Panc1 (cell line): ENCODE results near the gene WDR48. TPM values are rescaled to one million over a fixed set of nuclear protein-coding genes. Genes with fewer than 3 reads are reported as not detected.

Source experiments
- ATAC-seq: fragments of 200-7000 bp; cut with Tn5 transposase; 2 replicates; pipeline ENCODE4 v1.9.1; 2020; ENCODE audit warnings: mild to moderate bottlenecking, moderate library complexity
- BruUV-seq: library from RNA; stranded (reverse); fragments of 400-500 nt; replicated peaks from 2 replicates; lab custom pipeline; 2021; lab: Mats Ljungman, UMichigan
- CTCF ChIA-PET: fragments of 300-600 bp; sonication (Branson Sonifier 250); formaldehyde crosslinking; loops from one replicate; lab custom pipeline; 2022; ENCODE audit warnings: antibody characterized with exemption; lab: Charles Lee
- POLR2A ChIA-PET: fragments of 300-600 bp; sonication (Branson Sonifier 250); formaldehyde crosslinking; loops from one replicate; lab custom pipeline; 2022; ENCODE audit warnings: antibody characterized with exemption; lab: Charles Lee
- DNase-seq: peaks from one replicate; pipeline ENCODE4 v3.0.0-alpha.2; 2010; ENCODE audit warnings: low read depth, low spot score
- H3K27ac ChIP-seq: 2 replicates; pipeline ENCODE4 v1.5.1; 2011; ENCODE audit warnings: mild to moderate bottlenecking, low read length, inconsistent platforms
- H3K27me3 ChIP-seq: fragments of 200-500 bp; sonication (Bioruptor generic); 2 replicates; pipeline ENCODE4 v1.6.0; 2014; ENCODE audit warnings: low read length, inconsistent platforms; ENCODE audit not compliant: control insufficient read depth, insufficient read depth
- H3K36me3 ChIP-seq: fragments of 200-500 bp; sonication (Bioruptor generic); 2 replicates; pipeline ENCODE4 v1.5.1; 2014; ENCODE audit warnings: inconsistent platforms, mild to moderate bottlenecking, low read length, moderate library complexity; ENCODE audit not compliant: control insufficient read depth, insufficient read depth
- H3K4me1 ChIP-seq: 2 replicates; pipeline ENCODE4 v1.5.1; 2011; ENCODE audit warnings: inconsistent platforms, mild to moderate bottlenecking, low read length, moderate library complexity; ENCODE audit not compliant: control insufficient read depth, insufficient read depth
- H3K4me3 ChIP-seq, 2 experiments: 2 replicates each; pipeline ENCODE4 v1.5.1; 2011 to 2012; ENCODE audit warnings: low read depth in 2 of 2, low read length in 2 of 2, mild to moderate bottlenecking in 2 of 2, inconsistent platforms in 1 of 2, moderate library complexity in 1 of 2
- H3K9me3 ChIP-seq: fragments of 200-500 bp; sonication (Bioruptor generic); 2 replicates; pipeline ENCODE4 v1.5.1; 2014; ENCODE audit warnings: low read depth, mild to moderate bottlenecking, inconsistent platforms, low read length, moderate library complexity; ENCODE audit not compliant: control insufficient read depth, insufficient read depth
- POLR2AphosphoS5 ChIP-seq: IDR thresholded peaks from 2 replicates; pipeline ENCODE4 v1.6.1; 2012; ENCODE audit warnings: mild to moderate bottlenecking, low read depth, low read length, moderate library complexity
- SIN3A ChIP-seq: IDR thresholded peaks from 2 replicates; pipeline ENCODE4 v1.6.1; 2012; ENCODE audit warnings: low read depth, mild to moderate bottlenecking, low read length, moderate library complexity, borderline replicate concordance; ENCODE audit not compliant: insufficient read depth
- TCF7L2 ChIP-seq: IDR thresholded peaks from 2 replicates; pipeline ENCODE4 v1.6.1; 2011; ENCODE audit warnings: mild to moderate bottlenecking, low read depth, low read length, inconsistent platforms
- in situ Hi-C: cut with HindIII; loops from 2 replicates; pipeline ENCODE4 v1.10.0; 2016; ENCODE audit warnings: low sequenced_read_pairs, low pct_unique_long_range_greater_than_20kb
- intact Hi-C: fragments of 100-400 bp; cut with micrococcal nuclease; formaldehyde crosslinking; loops from one replicate; pipeline ENCODE4 v1.10.0; 2022; ENCODE audit not compliant: unreplicated experiment
- microRNA-seq: library from miRNA; unstranded; fragments of <30 nt; microRNA quantifications from one replicate; pipeline ENCODE4 v1.1.0, GENCODE V29; 2020; ENCODE audit not compliant: unreplicated experiment
- total RNA-seq: library from RNA; stranded (reverse); gene quantifications from one replicate; pipeline ENCODE4 v1.2.1, GENCODE V29; 2021; ENCODE audit not compliant: unreplicated experiment
- TF ChIP-seq, protein P1 (sequence below): fragments of 450-650 bp; IDR thresholded peaks from 2 replicates; pipeline ENCODE4 v1.5.1; 2017; ENCODE audit warnings: mild to moderate bottlenecking
- TF ChIP-seq, protein P2 (sequence below), 2 experiments: IDR thresholded peaks; 2 replicates each; pipeline ENCODE4 v1.6.1; 2011 to 2012; ENCODE audit warnings: low read depth in 2 of 2, control low read depth in 1 of 2, low read length in 1 of 2, mild to moderate bottlenecking in 1 of 2, moderate library complexity in 1 of 2; ENCODE audit not compliant: insufficient read depth in 1 of 2

WDR48 gene
- total RNA-seq, 1 experiment from 2014 or later = 15.7 TPM

DNA sequence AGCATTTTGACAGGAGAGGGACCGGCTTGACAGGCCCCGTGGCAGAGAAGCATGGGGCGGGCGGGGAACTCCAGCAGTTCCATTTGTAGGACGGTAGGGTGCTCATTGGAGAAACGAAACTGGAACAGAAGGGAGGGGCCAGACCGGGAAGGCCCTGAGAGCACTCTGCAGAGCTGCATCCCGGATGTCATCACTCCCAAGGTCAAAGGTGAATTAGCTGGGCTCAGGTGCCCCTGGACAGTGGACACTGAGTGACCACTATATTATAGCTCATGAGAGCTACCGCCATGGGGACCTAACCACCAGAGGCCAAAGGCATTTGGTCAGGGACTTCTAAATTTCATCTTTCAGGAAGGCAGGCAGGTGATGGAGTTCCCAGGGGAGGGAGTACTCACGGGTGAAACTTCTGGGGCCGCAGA, 94.3 kb downstream of the WDR48 start:
- intact Hi-C loops (no loop called here), in situ Hi-C loops (no loop called here)
- CTCF ChIA-PET = interaction anchor here (1.2 kb wide), 1 partner anchor 20 kb away, joined by 3 read pairs; no protein-coding TSS in a partner anchor
- no TSS peak for BruUV-seq
- H3K4me3 ChIP-seq = no peak overlapping the region
- no peaks in the 10 kb centered on the region for H3K9me3 ChIP-seq
- POLR2A ChIA-PET = no interaction called here
- no peak overlapping the region for H3K27ac ChIP-seq
- TF ChIP-seq TCF7L2 (no peak), SIN3A (no peak), POLR2AphosphoS5 (no peak)
- TF ChIP-seq, protein P1, sequence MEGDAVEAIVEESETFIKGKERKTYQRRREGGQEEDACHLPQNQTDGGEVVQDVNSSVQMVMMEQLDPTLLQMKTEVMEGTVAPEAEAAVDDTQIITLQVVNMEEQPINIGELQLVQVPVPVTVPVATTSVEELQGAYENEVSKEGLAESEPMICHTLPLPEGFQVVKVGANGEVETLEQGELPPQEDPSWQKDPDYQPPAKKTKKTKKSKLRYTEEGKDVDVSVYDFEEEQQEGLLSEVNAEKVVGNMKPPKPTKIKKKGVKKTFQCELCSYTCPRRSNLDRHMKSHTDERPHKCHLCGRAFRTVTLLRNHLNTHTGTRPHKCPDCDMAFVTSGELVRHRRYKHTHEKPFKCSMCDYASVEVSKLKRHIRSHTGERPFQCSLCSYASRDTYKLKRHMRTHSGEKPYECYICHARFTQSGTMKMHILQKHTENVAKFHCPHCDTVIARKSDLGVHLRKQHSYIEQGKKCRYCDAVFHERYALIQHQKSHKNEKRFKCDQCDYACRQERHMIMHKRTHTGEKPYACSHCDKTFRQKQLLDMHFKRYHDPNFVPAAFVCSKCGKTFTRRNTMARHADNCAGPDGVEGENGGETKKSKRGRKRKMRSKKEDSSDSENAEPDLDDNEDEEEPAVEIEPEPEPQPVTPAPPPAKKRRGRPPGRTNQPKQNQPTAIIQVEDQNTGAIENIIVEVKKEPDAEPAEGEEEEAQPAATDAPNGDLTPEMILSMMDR = no peak
- TF ChIP-seq, protein P2, sequence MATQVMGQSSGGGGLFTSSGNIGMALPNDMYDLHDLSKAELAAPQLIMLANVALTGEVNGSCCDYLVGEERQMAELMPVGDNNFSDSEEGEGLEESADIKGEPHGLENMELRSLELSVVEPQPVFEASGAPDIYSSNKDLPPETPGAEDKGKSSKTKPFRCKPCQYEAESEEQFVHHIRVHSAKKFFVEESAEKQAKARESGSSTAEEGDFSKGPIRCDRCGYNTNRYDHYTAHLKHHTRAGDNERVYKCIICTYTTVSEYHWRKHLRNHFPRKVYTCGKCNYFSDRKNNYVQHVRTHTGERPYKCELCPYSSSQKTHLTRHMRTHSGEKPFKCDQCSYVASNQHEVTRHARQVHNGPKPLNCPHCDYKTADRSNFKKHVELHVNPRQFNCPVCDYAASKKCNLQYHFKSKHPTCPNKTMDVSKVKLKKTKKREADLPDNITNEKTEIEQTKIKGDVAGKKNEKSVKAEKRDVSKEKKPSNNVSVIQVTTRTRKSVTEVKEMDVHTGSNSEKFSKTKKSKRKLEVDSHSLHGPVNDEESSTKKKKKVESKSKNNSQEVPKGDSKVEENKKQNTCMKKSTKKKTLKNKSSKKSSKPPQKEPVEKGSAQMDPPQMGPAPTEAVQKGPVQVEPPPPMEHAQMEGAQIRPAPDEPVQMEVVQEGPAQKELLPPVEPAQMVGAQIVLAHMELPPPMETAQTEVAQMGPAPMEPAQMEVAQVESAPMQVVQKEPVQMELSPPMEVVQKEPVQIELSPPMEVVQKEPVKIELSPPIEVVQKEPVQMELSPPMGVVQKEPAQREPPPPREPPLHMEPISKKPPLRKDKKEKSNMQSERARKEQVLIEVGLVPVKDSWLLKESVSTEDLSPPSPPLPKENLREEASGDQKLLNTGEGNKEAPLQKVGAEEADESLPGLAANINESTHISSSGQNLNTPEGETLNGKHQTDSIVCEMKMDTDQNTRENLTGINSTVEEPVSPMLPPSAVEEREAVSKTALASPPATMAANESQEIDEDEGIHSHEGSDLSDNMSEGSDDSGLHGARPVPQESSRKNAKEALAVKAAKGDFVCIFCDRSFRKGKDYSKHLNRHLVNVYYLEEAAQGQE (IDR thresholded peaks at IDR 0.05; ENCODE audit: insufficient read depth in 1 of 2, low read depth in 2 of 2, low read length in 1 of 2) = no peak
- H3K4me1 ChIP-seq = peaks cover 47% of the 10 kb centered on the region
- no peaks in the 10 kb centered on the region for H3K27me3 ChIP-seq
- no peaks in the 10 kb centered on the region; the same call in 1 of the 2 replicates for H3K36me3 ChIP-seq
- no peak for ATAC-seq
- DNase-seq = no peak

Small RNA genes within 50 kb of the gene (microRNA-seq; reads per million reads assigned to microRNA genes)
- gene MIR6822 = 1.6 reads per million

Other genes with a start within 250 kb of the WDR48 start
- not detected for gene SCN10A, start 235.8 kb upstream of the WDR48 start, total RNA-seq
- gene SCN11A, start 72 bp upstream of the WDR48 start, total RNA-seq = not detected
- gene GORASP1, start 55.6 kb downstream of the WDR48 start, total RNA-seq = 39.4 TPM
- 7.7 TPM for gene TTC21A, start 55.7 kb downstream of the WDR48 start, total RNA-seq
- gene CSRNP1, start 101.6 kb downstream of the WDR48 start, total RNA-seq = 4.5 TPM
- gene XIRP1, start 140.6 kb downstream of the WDR48 start, total RNA-seq = not detected
- gene CX3CR1, start 228.0 kb downstream of the WDR48 start, total RNA-seq = not detected